Activated CD4-positive, alpha-beta T cell treated with anti-CD3 and anti-CD28 coated beads, Interleukin-2, amount 10 ng/mL, durations not matched to agents 7 days and 5 days (primary cell): ENCODE measurements around the gene MTAP. TPM values are rescaled to one million over a fixed set of nuclear protein-coding genes. Genes with fewer than 3 reads are reported as not detected.

Experiments
- CTCF ChIA-PET: fragments of 350-600 bp; sonication (Branson Sonifier 250); formaldehyde crosslinking; loops from one replicate; lab custom pipeline; 2021; ENCODE audit warnings: antibody characterized with exemption; lab: Charles Lee
- POLR2A ChIA-PET: fragments of 350-600 bp; sonication (Branson Sonifier 250); formaldehyde crosslinking; loops from one replicate; lab custom pipeline; 2021; ENCODE audit warnings: antibody characterized with exemption; lab: Charles Lee
- DNase-seq: peaks from one replicate; pipeline ENCODE4 v3.0.0-alpha.2; 2020
- H3K27ac Mint-ChIP-seq: one replicate; pipeline ENCODE4 v1.8.0; 2021; ENCODE audit warnings: mild to moderate bottlenecking, moderate library complexity, mixed read lengths
- H3K27me3 Mint-ChIP-seq: one replicate; pipeline ENCODE4 v1.8.0; 2021; ENCODE audit warnings: mixed read lengths
- H3K36me3 Mint-ChIP-seq: one replicate; pipeline ENCODE4 v1.8.0; 2021; ENCODE audit warnings: low read depth, mixed read lengths
- H3K4me1 Mint-ChIP-seq: one replicate; pipeline ENCODE4 v1.8.0; 2021; ENCODE audit warnings: mixed read lengths
- H3K4me3 Mint-ChIP-seq: one replicate; pipeline ENCODE4 v1.8.0; 2021; ENCODE audit warnings: mild to moderate bottlenecking, moderate library complexity, mixed read lengths
- H3K9me3 Mint-ChIP-seq: one replicate; pipeline ENCODE4 v1.8.0; 2021; ENCODE audit warnings: mixed read lengths
- total RNA-seq, 2 experiments: library from RNA; stranded (reverse); gene quantifications; one replicate each; pipeline ENCODE4 v1.2.3, GENCODE V29; 2021

MTAP gene
- total RNA-seq, 2 experiments from 2014 or later: 51.8 to 57.4 TPM

DNA sequence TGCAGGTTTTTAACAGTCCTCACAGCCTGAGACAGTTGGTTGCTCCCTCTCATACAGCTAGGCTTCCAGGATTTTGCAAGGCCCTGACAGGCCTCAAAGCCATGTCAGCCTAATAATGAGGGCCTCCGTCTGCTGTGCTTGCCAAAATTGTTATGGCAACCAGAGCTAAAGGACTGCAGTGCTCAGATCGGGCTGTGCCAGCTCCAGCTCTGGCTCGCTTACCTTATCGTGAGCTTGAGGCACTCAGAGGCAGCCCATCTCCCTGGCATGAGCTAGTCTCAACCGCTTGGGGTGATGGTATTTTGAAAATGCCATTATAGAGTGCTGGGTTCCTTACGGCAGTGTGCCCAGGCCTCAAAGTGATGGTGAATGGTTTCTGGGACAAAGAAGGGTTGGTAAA, 8.4 kb downstream of the MTAP start:
- Mint-ChIP-seq H3K36me3 (peaks cover 27% of the 10 kb centered on the region), H3K9me3 (no peaks in the 10 kb centered on the region), H3K27ac (no peak overlapping the region), H3K4me1 (peaks cover 28% of the 10 kb centered on the region), H3K27me3 (no peaks in the 10 kb centered on the region), H3K4me3 (no peak overlapping the region)
- no peak for DNase-seq
- ChIA-PET POLR2A (no interaction called here), CTCF (interaction anchor here (1.8 to 3.6 kb wide), 2 partner anchors 198 to 231 kb away, joined by 4 to 19 read pairs; partner anchors contain the start of gene CDKN2B)

DNA sequence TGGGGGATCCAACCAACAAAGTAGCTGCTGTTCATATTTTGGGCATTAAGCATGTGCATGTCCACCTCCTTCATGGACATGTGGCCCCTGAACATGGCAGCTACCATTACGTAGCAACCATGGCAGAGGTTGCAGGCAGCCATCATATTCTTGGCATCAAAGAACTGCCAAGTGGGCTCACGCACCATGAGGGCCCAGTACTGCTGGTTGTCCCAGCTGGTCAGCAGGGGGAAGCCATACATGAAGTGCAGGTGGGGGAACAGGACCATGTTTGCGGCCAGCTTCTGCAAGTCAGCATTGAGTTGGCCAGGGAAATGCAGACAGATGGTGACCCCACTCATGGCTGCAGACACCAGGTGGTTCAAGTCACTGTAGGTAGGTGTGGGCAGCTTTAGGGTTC, 9.5 kb downstream of the MTAP start:
- Mint-ChIP-seq H3K9me3 (no peaks in the 10 kb centered on the region), H3K27ac (no peak overlapping the region), H3K36me3 (peaks cover 32% of the 10 kb centered on the region), H3K4me1 (peaks cover 21% of the 10 kb centered on the region), H3K27me3 (no peaks in the 10 kb centered on the region), H3K4me3 (no peak overlapping the region)
- DNase-seq: no peak
- POLR2A ChIA-PET: no interaction called here
- CTCF ChIA-PET: interaction anchor here (0.6 to 3.6 kb wide), 8 partner anchors 123 to 646 kb away, joined by 3 to 19 read pairs (median 4); partner anchors contain the start of gene CDKN2B

DNA sequence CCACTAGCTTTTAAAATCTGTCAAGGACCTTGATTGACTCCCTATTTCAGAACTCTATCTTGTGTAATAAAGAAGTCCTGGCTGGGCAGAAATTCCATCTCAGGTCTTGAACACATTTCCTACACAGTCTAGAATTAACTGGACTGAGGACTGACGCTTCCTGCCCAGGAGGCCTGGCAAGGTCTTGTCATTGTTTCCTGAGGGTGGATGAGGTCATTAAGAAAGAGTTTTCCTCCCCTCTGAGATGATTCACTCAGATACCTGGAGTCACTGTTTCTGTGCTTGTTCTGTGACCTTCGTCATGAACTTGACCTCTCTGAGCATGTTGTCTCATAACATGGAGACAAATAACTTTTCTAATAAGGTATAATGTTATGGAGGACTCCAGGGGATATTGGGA, 10.0 kb downstream of the MTAP start:
- H3K4me1 Mint-ChIP-seq: peaks cover 21% of the 10 kb centered on the region
- no peak overlapping the region for H3K4me3 Mint-ChIP-seq
- POLR2A ChIA-PET: no interaction called here
- no peaks in the 10 kb centered on the region for H3K9me3 Mint-ChIP-seq
- peaks cover 34% of the 10 kb centered on the region for H3K36me3 Mint-ChIP-seq
- CTCF ChIA-PET: interaction anchor here (0.6 to 3.6 kb wide), 9 partner anchors 20 to 645 kb away, joined by 3 to 19 read pairs (median 4); partner anchors contain the start of gene CDKN2B
- no peaks in the 10 kb centered on the region for H3K27me3 Mint-ChIP-seq
- no peak overlapping the region for H3K27ac Mint-ChIP-seq
- no peak for DNase-seq

DNA sequence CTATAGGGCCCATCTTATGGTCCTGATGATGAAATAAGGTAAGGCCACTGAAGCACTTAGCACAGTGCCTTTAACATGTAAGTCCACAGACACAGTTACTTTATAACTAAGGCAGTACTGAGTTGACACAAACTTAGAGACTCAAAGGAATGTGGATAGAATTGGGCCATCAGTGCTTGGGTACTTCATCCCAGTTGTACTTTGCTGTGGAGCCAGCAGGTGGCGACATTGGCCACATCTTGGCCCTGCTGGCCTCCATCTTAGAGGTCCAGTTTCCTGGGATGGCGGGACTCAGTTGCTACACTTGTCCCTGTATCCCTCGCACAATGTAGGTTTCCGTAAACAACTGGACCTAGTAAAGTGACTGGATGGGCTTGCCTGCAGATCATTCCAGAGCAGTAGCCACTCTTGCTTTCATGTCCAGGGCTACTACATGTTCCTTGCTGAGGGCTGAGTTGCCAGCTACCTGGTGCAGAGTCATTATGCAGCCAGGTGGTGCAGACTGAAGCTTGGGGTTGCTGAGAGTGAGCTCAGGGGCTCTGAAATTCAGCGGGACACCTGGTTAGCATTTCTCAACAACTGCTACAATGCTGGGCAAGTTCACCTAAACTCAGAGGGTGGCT, 10.6 kb downstream of the MTAP start:
- no peaks in the 10 kb centered on the region for H3K9me3 Mint-ChIP-seq
- peaks cover 17% of the 10 kb centered on the region for H3K4me1 Mint-ChIP-seq
- DNase-seq: peak; percentile 64
- ChIA-PET POLR2A (no interaction called here), CTCF (interaction anchor here (0.6 to 3.6 kb wide), 19 partner anchors 13 to 645 kb away, joined by 3 to 19 read pairs (median 4); partner anchors contain the start of gene CDKN2B)
- no peak overlapping the region for H3K4me3 Mint-ChIP-seq
- no peaks in the 10 kb centered on the region for H3K27me3 Mint-ChIP-seq
- no peak overlapping the region for H3K27ac Mint-ChIP-seq
- H3K36me3 Mint-ChIP-seq: peaks cover 33% of the 10 kb centered on the region

DNA sequence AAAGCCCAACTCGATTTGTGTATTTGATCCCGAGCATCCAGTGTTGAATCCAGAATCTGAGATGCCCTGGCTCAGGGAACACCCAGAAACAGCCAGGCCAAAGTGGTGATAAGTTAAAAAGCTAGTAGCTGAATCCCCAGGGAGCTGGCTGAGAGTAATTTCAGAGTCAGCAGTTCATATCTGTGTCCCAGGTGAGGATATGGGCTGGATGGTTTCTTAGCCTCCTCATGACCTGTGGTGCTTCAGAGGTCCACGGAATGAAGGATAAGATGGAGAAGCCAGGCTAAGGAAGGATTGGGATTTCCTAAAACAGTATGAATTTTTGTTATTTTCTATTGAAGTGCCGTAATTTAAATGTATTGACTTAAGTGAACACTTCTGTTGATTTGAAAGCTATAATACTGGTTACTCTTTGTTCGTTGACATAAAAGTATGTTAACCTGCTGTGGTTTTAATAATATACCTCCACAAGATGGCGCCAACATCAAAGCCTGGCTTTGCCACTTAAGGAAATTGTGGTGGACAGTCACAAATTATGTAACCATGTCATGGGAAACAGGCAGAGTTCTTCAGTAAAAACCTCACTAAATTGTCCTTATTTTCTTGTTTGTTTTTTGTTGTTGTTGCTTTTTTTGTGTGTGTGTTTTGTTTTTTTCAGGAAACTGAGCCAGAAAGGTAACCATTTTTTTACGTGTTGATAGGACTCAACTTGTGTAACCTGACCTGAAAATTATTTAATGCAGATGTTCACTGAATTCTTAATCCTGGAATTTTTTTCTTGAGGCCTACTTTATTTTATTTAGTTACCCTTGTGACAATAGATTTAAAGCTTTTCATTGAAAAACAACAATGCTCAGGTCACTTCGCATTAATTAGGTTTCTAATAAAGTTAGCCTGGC, 11.4 kb downstream of the MTAP start:
- H3K27ac Mint-ChIP-seq: no peak overlapping the region
- CTCF ChIA-PET: interaction anchor here (0.6 to 3.6 kb wide), 14 partner anchors 12 to 634 kb away, joined by 3 to 19 read pairs (median 4); partner anchors contain the start of gene CDKN2B
- H3K36me3 Mint-ChIP-seq: peaks cover 35% of the 10 kb centered on the region
- H3K27me3 Mint-ChIP-seq: no peaks in the 10 kb centered on the region
- peak; percentile 80 for DNase-seq
- POLR2A ChIA-PET: no interaction called here
- peaks cover 14% of the 10 kb centered on the region for H3K4me1 Mint-ChIP-seq
- H3K4me3 Mint-ChIP-seq: no peak overlapping the region
- peaks cover 2% of the 10 kb centered on the region for H3K9me3 Mint-ChIP-seq

DNA sequence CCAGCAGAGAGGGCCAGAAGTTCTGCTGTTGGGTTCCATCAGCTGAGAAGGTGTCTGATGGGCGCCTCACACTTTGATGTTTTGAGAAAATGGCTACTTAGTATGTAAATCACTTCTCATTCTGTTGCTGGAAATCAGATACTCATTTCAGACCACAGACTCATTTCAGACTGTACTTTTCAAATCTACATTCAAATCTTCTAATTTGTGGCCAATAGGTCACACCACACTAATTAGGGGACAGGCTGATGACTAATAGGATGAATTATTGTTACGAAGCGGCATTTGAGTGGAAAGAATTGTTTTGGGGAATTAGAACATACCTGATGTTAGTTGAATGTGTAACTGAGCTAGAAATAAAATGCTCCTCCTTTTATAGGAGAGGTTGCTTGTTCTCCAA, 13.2 kb downstream of the MTAP start:
- peaks cover 3% of the 10 kb centered on the region for H3K9me3 Mint-ChIP-seq
- H3K27me3 Mint-ChIP-seq: no peaks in the 10 kb centered on the region
- H3K36me3 Mint-ChIP-seq: peaks cover 44% of the 10 kb centered on the region
- H3K27ac Mint-ChIP-seq: no peak overlapping the region
- no peak overlapping the region for H3K4me3 Mint-ChIP-seq
- ChIA-PET POLR2A (no interaction called here), CTCF (interaction anchor here (1.0 kb wide), 1 partner anchor 179 kb away, joined by 3 read pairs; the partner anchor contains the start of genes CDKN2A and CDKN2B-AS1)
- no peak for DNase-seq
- H3K4me1 Mint-ChIP-seq: peaks cover 14% of the 10 kb centered on the region

DNA sequence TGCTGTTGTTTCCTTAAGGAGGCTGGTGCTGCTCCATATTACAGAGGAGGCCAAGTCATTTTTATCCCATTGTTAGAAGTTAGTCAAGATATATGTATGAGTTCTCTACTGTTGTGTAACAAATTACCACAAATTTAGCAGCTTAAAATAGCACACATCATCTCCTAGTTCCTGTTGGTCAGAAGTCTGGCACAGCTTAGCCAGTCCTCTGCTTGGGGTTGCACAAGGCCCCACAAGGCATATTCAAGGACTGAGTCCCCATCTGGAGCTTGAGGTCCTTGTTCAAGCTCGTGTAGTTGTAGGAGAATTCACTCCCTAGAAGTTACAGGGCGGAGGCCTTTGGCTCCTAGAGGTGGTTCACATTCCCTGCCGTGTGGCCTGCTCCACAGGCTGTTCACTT, 14.7 kb downstream of the MTAP start:
- H3K36me3 Mint-ChIP-seq: peaks cover 58% of the 10 kb centered on the region
- DNase-seq: no peak
- H3K4me3 Mint-ChIP-seq: no peak overlapping the region
- no peak overlapping the region for H3K27ac Mint-ChIP-seq
- ChIA-PET POLR2A (no interaction called here), CTCF (interaction anchor here (1.6 kb wide), 1 partner anchor 191 kb away, joined by 4 read pairs; no protein-coding TSS in a partner anchor)
- peaks cover 14% of the 10 kb centered on the region for H3K4me1 Mint-ChIP-seq
- H3K27me3 Mint-ChIP-seq: no peaks in the 10 kb centered on the region
- peaks cover 4% of the 10 kb centered on the region for H3K9me3 Mint-ChIP-seq

DNA sequence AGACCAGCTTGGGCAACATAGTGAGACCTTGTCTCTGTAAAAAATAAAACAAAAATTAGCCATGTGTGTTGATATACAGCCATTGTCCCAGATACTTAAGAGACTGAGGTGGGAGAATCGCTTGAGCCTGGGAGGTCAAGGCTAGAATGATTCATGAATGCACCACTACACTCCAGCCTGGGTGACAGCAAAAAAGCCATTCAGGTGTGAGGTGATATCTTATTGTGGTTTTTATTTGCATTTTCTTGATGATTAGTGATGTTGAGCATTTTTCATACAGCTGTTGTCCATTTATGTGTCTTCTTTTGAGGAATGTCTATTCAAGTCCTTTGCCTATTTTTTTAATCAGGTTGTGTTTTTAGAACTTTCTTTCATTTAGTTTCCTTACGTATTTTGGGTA, 23.2 kb downstream of the MTAP start:
- peaks cover 87% of the 10 kb centered on the region for H3K36me3 Mint-ChIP-seq
- DNase-seq: no peak
- CTCF ChIA-PET: interaction anchor here (1.0 kb wide), 1 partner anchor 12 kb away, joined by 3 read pairs; no protein-coding TSS in a partner anchor
- peaks cover 11% of the 10 kb centered on the region for H3K4me1 Mint-ChIP-seq
- H3K27me3 Mint-ChIP-seq: no peaks in the 10 kb centered on the region
- POLR2A ChIA-PET: no interaction called here
- H3K27ac Mint-ChIP-seq: no peak overlapping the region
- peaks cover 8% of the 10 kb centered on the region for H3K9me3 Mint-ChIP-seq
- no peak overlapping the region for H3K4me3 Mint-ChIP-seq

DNA sequence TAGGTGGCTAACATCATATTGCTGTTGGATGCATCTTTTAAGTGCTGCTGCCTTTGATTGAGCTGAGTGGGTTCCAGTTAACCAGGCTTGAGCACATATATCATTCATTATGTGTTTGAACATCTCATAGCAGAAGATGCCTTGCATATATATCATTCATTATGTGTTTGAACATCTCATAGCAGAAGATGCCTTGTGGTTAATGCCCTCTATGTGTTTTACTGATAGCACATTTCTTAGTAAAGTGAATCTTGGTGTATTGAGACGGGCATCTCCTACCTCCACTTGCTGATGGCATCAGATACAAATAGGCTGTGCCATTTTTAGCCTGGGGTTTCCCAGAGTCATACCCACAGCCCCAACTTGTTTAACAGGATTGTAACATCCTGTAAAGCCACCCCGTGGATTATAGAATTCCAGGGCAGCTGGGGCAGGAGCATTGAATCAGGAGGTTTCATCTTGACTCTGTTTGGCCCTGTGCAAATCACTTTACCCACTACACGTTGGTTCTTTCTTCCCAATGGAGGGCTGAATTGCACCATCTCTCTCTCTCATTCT, 26.5 kb downstream of the MTAP start:
- no peaks in the 10 kb centered on the region for H3K27me3 Mint-ChIP-seq
- peaks cover 86% of the 10 kb centered on the region for H3K36me3 Mint-ChIP-seq
- CTCF ChIA-PET: interaction anchor here (0.7 kb wide), 1 partner anchor 209 kb away, joined by 3 read pairs; no protein-coding TSS in a partner anchor
- H3K4me1 Mint-ChIP-seq: peaks cover 31% of the 10 kb centered on the region
- POLR2A ChIA-PET: interaction anchor here (0.7 kb wide), 1 partner anchor 250 kb away, joined by 5 read pairs; no protein-coding TSS in a partner anchor
- no peak for DNase-seq
- H3K4me3 Mint-ChIP-seq: no peak overlapping the region
- H3K9me3 Mint-ChIP-seq: no peaks in the 10 kb centered on the region
- peak overlapping the region; percentile 27 for H3K27ac Mint-ChIP-seq

DNA sequence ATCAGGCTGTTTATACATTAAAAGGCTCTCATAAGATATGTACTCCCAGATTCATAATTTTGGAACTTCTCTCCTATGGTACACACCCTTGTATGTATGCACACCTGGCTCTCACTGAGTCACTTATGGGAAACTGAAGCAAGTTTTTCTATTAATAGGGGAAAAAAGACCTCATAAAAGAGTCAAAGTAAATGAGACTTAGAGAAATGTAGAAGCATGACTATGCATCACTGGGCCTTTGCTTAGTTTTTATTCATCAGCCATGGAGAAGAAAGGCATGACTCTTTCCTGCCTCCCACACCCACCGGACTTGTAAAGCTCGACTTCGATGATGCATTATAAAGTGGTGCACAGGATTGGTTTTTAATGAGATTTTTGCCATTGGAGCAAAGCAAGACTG, 28.2 kb downstream of the MTAP start:
- Mint-ChIP-seq H3K27me3 (no peaks in the 10 kb centered on the region), H3K27ac (no peak overlapping the region), H3K36me3 (peaks cover 82% of the 10 kb centered on the region), H3K4me1 (peaks cover 30% of the 10 kb centered on the region), H3K4me3 (no peak overlapping the region), H3K9me3 (no peaks in the 10 kb centered on the region)
- CTCF ChIA-PET: no interaction called here
- POLR2A ChIA-PET: no interaction called here
- no peak for DNase-seq

DNA sequence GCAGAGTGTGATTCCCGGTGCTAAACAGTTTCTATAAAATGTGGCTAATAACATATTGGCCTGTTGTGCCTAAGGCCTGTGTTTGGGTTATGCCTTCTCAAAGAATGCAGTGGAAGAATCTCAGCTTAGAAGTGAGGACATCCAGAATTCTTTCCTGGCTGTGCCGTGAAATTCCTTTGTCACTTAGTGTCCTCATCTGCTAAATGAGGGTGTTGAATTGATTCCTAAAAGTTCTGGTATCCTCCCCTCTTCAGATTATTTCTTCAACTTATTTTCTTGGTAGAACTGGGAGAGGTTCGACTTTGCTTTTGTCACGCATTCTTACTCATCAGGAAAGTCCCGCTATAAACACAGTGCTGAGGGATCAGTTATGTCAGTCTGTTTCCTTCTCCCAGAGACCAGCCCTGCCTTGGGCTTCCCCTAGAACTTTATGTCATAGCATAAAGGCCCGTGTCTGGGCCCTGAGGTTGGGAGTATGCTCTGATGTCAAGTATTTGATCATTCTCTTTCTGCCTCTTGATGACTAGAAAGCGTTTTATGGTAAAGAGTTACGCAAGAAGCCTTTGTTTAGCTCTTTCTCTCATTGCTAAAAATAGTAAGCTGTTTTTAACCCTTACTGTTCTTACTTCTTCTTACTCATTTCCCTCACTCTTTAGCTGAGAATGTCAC, 29.5 kb downstream of the MTAP start:
- Mint-ChIP-seq H3K4me1 (peaks cover 30% of the 10 kb centered on the region), H3K4me3 (no peak overlapping the region), H3K27ac (peak overlapping the region; percentile 5), H3K27me3 (no peaks in the 10 kb centered on the region), H3K36me3 (peaks cover 81% of the 10 kb centered on the region), H3K9me3 (no peaks in the 10 kb centered on the region)
- CTCF ChIA-PET: interaction anchor here (1.0 to 2.2 kb wide), 3 partner anchors 16 to 249 kb away, joined by 3 to 7 read pairs (median 3); no protein-coding TSS in a partner anchor
- POLR2A ChIA-PET: interaction anchor here (0.6 kb wide), 1 partner anchor 106 kb away, joined by 9 read pairs; no protein-coding TSS in a partner anchor
- peak; percentile 26 for DNase-seq
